Islet of Langerhans (tissue), 1 donor: ENCODE results near the gene CA12.

Experiments used
- FAIRE-seq: peaks from one replicate; lab custom pipeline; 2011; peaks lifted over from hg19 to GRCh38; lab: Jason Lieb, UNC

The CA12 gene

GRCh38 chr15:63306492-63307073 lies 75.1 kb downstream of the CA12 start:
- FAIRE-seq, result no peak

- no peak for FAIRE-seq
These were observed 76.4 kb downstream of the CA12 start for GRCh38 chr15:63305260-63305659.

GRCh38 chr15:63301088-63301487 lies 80.6 kb downstream of the CA12 start:
- no peak for FAIRE-seq

- no peak for FAIRE-seq
These were observed 81.6 kb downstream of the CA12 start for GRCh38 chr15:63299943-63300575.

GRCh38 chr15:63296195-63296594 lies 85.5 kb downstream of the CA12 start:
- FAIRE-seq, result no peak

GRCh38 chr15:63295341-63295740 lies 86.3 kb downstream of the CA12 start:
- no peak for FAIRE-seq

- FAIRE-seq, result no peak
These were observed 87.3 kb downstream of the CA12 start for GRCh38 chr15:63294359-63294758.

- no peak for FAIRE-seq
These were observed 88.9 kb downstream of the CA12 start for GRCh38 chr15:63292771-63293170.

GRCh38 chr15:63292241-63292640 lies 89.4 kb downstream of the CA12 start:
- FAIRE-seq, result no peak

GRCh38 chr15:63291507-63291906 lies 90.1 kb downstream of the CA12 start:
- FAIRE-seq, result no peak

GRCh38 chr15:63288778-63289378 lies 92.8 kb downstream of the CA12 start:
- peak; percentile 96 for FAIRE-seq

- FAIRE-seq, result no peak
These were observed 93.3 kb downstream of the CA12 start for GRCh38 chr15:63288342-63288741.

- no peak for FAIRE-seq
These were observed 94.5 kb downstream of the CA12 start for GRCh38 chr15:63287109-63287508.

GRCh38 chr15:63284335-63284734 lies 97.3 kb downstream of the CA12 start:
- FAIRE-seq, result no peak

GRCh38 chr15:63283126-63283525 lies 98.5 kb downstream of the CA12 start:
- FAIRE-seq, result no peak

- no peak for FAIRE-seq
These were observed 103.7 kb downstream of the CA12 start for GRCh38 chr15:63277893-63278456.

- no peak for FAIRE-seq
These were observed 104.4 kb downstream of the CA12 start, which contains the start of gene APH1B for GRCh38 chr15:63277038-63277892. APH1B (plus strand) TSS chr15:63277605; CDS start chr15:63277624, 19 bp downstream.

- FAIRE-seq, result no peak
These were observed 105.2 kb downstream of the CA12 start for GRCh38 chr15:63276342-63277037.

GRCh38 chr15:63274427-63274826 lies 107.2 kb downstream of the CA12 start:
- no peak for FAIRE-seq
